GM21786 (cell line): ENCODE measurements around the gene PCDHGA3.
"Not testable (repeated sequence)": the region's sequence is repeated elsewhere in the genome, so short reads cannot be mapped to it uniquely, and the experiment has no call there.

Experiments
- ATAC-seq: cut with Tn5 transposase; IDR thresholded peaks from one replicate; pipeline ENCODE4 v1.9.1; 2021; ENCODE audit not compliant: unreplicated experiment

The PCDHGA3 gene

DNA sequence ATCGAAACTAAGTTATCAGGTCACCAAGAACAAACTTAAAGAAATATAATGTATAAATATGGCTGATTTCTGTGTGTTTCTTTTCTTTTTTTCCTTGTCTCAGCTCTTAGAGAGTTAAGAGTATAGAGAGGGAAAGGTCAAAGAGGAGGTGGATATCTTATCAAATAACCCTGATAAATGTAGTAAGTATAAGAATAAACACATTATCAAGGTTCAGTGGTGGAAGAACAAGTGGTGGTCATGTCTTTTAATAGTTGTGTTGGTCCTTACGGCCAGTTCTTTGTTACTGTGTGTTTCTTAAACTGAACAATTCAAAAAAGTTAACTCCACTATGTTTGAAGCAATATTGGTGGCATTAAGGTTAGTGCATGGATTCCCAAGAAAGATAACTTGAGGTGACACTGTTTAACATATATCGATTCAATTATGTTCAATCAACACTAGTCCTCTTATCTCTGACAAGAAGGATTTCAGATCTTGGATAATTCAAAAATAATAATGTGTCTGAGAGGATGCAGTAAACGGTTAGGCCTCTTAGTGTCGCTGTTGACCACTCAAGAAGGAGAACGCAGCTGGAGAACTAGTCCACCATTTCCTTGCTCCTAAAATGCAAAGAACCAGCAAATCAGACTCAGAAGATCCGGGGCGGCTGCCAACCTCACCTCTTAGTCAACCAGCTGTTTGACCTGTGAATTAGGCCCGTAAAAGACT is at the start of gene PCDHGA3:
Gene PCDHGA3, plus strand, starts transcription at position 588 of the 711 bp plus-strand sequence. CDS start 205 bp downstream, outside the sequence.
- ATAC-seq = no peak

DNA sequence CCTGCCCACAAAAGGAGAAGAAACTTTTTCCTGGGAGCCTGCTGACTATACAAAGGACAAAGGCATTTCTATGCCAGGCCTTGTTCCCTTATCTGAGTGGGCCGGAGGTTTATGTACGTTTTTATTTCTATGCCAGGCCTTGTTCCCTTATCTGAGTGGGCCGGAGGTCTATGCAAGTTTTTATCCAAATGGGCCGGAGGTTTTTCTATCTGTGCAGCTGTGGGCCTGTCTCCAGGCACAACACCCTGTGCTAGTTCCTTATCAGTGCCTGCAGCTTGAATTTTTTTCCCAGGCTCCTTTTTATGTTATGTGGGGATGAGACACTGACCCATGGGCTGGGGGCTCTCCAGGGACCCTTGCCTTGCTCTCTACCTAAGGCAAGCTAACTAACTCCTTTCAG is 45.3 kb upstream of the PCDHGA3 start:
- no peak for ATAC-seq

DNA sequence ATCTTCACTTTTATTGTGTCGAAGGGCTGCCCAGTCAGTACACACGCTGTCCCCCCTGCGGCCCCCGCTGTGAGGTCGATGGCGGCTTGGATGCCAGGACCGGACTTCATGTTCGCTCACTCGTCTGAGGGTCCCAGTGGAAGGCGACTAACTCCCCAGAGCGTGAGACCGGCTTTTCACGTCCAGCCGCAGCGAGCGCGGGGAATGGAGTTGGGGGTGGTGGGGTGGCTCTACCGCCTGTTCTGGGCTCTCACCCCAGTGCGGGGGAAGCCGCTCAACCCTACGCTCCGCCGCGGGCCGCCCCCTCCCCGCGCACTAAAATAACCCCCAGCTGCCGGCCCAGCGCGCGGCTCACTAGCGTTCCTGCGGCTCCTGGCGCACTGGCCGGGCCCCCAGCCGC is 39.9 kb upstream of the PCDHGA3 start, which contains the start of gene SLC25A2:
Gene SLC25A2, minus strand, starts transcription at position 294 of the 400 bp plus-strand sequence. Its CDS starts 184 bp downstream, at position 110.
- ATAC-seq = no peak

DNA sequence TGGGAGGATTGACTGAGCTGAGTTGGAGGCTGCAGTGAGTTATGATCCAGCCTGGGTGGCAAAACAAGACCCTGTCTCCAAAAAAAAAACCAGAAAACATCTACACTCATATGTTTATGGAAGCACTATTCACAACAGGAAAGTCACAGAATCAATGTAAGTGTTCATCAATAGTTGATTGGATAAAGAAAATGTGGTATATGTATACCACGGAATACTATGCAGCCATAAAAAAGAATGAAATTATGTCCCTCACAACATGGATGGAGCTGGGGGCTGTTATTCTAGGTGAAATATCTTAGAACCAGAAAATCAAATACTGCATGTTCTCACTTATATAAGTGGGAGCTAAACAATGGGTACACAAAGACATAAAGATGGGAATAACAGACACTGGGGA is 37.0 kb upstream of the PCDHGA3 start:
- ATAC-seq = no peak

DNA sequence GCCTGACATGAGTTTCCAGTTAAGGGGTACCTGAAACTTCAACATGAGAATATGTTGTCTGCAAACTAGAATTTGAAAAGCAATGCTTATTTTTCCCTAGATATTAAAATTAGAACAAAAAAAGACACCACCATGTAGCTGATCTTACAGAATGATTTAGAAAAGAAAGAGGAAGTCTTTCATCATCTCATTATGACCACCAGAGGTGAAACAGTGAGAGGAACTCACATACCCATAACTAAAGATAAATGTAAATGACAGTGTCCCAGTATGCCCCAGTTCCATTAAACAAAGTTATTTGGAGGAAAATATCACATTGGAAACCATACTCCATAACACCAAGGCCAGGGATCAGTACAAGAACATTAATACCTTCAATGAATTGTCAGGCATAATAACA is 29.9 kb upstream of the PCDHGA3 start:
- ATAC-seq = no peak

DNA sequence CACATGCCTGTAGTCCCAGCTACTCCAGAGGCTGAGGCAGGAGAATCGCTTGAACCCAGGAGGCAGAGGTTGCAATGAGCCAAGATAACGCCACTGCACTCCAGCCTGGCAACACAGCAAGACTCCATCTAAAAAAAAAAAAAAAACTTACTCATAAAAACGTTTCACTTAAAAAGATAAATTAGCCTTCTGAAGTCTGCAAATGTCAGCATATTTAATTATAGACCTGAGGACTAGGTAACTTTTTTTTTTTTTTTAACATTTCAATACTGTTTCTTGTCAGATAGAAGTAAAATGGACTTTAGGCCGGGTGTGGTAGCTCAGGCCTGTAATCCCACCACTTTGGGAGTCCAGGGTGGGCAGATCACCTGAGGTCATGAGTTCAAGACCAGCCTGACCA is 26.7 kb upstream of the PCDHGA3 start:
- ATAC-seq = not testable (repeated sequence)

DNA sequence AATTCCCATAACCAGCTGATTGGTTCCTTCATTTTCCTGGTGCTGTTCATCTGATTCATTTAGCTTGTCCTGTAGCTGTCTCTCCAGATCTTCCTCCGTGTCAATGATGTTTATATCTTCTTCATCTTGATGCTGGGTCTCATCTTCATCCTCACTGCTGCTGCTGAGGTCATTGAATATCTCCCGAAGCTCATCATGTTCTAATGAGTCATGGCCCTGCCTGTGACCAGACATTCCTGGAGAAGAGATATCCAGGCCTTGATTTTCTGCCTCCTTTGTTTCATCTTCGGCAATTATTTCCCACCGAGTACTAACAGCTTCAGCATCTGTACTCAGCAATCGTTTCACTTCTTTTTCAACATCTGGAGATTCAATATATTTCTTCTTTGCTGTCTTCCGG is 24.4 kb upstream of the PCDHGA3 start:
- no peak for ATAC-seq

DNA sequence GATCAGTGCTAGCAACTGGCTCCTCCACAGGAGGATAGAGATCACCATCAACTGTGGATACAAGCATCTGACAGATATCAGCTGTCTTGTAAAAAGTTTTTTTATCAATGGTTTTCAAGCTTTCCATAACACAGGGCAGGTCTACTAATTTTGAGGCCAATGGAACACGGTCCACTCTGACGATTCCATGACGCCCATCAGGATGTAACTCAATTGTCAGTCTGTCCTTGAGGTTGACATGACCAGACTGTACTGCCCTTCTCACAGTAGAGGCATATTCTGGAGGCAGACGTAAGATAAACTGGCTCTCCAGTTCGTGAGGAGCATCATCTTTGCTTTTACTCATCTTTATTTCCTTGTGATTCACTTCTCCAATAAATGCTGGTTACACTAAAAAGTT is 23.9 kb upstream of the PCDHGA3 start:
- no peak for ATAC-seq

DNA sequence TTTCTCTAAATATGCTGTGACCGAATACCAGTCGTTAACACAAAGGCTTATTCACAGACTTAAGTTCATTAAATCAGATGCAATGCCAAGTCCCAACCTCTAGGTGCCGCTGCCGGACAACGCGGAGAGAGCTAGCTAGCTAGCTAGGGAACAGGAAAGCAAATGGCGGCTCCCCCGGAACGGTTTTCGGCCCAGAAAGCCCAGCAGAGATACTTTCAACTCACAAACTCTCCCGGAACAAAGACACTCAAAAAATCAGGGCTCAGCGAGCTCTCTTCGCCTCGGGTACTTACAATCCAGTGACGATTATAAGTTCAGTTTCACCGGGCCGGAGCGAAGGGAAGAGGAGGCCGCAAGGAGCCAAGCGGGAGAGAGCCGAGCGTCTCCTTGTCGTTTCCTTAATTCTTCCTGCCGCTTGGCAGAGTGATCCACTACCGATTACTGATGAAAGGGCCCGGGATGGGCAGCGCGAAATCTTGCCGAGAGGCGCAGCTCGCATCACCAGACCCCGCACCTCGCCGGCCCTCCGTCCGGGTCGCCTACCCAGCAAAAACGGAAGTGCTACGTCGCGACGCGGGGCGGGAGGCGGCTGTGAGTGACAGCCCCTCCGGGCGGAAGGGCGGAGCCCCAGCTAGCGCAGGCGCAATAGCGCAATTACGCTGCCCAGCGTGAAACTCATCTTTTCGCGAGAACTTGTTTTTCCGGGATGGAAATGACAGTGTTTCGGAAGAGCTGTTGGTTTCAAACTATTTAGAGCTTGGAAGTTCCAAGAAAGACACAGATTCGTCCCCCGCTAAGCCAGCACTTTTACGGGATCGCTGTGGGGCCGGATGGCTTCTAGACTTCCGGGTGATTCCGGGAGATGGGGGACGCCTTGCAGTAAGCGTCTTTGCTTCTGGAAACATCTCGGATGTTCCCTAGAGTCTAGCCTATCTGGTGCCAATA is 23.1 kb upstream of the PCDHGA3 start, which contains the start of gene TAF7:
Gene TAF7, minus strand, starts transcription at position 560 of the 945 bp plus-strand sequence. CDS start 740 bp downstream, outside the sequence.
- ATAC-seq = peak; percentile 91

DNA sequence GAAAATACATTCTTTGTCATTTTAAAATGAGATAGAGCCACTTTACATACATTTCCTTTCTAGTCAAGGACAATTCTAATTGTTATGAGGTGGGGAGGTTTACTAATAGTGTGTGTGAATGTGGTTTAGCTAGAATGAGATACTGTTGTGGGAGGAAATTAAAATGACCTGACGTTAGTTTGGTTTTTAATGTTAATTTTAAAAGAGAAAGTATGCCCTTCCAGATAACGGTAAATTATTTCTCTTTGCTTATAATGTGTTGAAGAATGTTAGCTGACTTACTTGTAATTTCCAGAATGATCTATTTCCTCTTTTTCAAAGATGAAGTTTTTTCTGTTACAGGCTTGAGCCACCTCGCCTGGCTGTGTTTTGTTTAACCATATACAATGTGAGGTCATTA is 21.4 kb upstream of the PCDHGA3 start:
- ATAC-seq = no peak

DNA sequence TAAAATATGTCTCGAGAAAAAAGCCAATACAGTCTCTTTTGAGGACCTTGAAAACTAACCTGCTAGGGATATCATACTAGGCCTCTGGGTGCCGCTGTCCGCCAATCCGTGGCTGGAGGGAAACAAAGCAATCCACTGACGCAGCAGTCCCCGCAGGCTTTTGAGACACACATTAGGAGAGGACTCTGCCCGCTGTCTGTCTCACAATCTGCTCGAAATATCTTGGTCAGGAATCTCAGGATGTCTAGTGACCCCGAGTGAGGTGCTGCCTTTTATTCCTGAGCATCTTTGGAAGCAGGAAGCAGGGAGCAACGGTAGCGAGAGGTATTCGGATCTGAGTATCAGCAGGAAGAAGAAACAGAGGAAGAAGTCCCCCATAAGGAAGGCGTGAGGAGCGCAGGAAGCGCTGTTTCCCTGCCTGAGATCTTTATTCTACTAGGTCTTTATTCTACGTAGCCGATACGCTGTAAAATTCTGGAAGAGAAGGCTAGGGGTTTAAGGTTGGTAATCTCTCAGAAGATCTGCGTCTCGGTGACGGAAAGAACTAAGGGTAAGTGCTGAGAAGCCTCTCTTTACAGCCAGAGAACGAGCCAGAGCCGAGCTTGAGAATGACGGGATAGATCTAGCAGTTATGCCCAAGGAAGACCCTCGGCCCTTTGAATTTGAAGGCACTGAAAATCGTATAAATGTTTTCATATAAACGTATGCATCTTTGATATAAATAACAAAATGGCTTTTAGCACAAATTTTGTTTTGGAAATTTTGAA is 17.4 kb upstream of the PCDHGA3 start:
- ATAC-seq = peak; percentile 85

DNA sequence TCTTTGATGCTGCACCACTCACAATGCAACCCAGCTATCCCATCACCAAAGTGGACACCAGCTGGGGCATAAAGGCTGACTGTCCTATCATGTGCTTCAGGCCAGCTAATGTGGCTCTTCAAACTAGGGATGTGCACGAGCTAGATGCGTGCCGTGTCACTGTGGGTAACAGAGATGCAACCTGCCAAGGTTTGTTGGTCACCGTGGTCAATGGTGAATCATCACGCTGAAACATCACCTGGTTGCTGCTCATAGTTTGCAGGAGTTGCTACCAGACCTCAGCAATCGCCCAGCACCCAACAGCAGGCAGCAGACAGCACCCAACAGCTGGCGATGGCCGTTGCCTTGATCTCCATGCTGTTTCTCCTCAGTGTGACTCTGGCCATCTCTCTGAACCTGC is 15.4 kb upstream of the PCDHGA3 start:
- no peak for ATAC-seq

DNA sequence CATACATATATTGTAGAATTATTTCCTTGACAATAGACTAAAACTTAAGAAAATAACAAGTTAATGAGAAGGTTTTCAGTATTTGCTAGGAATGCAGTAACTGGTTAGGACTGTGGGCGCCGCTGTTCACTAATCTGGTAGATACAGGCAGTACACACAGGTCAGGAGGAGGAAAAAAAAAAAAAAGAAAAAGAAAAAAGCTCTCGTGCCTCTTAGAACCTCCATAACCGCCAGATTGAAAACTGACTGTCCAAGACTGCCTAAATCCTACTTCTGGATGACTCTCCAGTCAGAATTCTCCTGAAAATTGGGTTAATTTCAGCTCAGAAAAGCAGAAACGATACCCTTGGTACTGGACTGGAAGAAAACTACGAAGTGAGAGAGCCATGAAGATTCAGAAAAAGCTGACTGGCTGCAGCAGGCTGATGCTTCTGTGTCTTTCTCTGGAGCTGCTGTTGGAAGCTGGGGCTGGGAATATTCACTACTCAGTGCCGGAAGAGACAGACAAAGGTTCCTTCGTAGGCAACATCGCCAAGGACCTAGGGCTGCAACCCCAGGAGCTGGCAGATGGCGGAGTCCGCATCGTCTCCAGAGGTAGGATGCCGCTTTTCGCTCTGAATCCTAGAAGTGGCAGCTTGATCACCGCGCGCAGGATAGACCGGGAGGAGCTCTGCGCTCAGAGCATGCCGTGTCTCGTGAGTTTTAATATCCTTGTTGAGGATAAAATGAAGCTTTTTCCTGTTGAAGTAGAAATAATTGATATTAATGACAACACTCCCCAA is 13.1 kb upstream of the PCDHGA3 start, which contains the start of gene PCDHGA1:
Gene PCDHGA1, plus strand, starts transcription at position 216 of the 782 bp plus-strand sequence.
- peak; percentile 42 for ATAC-seq

DNA sequence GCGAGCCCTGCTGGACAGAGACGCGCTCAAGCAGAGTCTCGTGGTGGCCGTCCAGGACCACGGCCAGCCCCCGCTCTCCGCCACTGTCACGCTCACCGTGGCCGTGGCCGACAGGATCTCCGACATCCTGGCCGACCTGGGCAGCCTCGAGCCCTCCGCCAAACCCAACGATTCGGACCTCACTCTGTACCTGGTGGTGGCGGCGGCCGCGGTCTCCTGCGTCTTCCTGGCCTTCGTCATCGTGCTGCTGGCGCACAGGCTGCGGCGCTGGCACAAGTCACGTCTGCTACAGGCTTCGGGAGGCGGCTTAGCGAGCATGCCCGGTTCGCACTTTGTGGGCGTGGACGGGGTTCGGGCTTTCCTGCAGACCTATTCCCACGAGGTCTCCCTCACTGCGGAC is 11.1 kb upstream of the PCDHGA3 start:
- ATAC-seq = not testable (repeated sequence)

DNA sequence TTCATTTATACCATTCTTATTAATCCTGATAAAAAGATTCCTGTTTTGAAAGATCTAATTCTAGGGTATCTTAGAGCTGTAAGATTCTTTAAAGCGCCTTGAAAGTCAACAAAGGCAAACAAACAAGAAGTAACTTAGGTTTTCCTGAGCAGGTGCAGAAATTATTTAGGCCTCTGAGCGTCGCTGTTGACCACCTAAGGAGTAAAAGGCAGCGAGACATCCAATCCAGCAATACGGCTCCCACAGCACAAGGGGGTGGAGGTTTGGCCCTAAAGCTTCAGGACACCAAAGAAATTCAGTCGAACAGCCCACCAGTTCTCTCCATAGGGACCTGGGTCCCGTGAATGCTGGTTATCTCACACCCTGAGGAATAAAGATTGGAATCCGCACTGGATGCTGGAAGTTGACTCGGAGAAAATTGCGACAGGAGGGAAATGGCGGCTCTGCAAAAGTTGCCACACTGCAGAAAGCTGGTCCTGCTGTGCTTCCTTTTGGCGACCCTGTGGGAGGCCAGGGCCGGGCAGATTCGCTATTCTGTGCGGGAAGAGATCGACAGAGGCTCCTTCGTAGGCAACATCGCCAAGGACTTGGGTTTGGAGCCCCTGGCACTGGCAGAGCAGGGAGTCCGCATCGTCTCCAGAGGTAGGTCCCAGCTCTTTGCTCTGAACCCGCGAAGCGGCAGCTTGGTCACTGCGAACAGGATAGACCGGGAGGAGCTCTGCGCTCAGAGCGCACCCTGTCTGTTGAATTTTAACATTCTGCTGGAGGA is 4.9 kb upstream of the PCDHGA3 start, which contains the start of gene PCDHGA2:
Gene PCDHGA2, plus strand, starts transcription at position 223 of the 769 bp plus-strand sequence.
- ATAC-seq = no peak

DNA sequence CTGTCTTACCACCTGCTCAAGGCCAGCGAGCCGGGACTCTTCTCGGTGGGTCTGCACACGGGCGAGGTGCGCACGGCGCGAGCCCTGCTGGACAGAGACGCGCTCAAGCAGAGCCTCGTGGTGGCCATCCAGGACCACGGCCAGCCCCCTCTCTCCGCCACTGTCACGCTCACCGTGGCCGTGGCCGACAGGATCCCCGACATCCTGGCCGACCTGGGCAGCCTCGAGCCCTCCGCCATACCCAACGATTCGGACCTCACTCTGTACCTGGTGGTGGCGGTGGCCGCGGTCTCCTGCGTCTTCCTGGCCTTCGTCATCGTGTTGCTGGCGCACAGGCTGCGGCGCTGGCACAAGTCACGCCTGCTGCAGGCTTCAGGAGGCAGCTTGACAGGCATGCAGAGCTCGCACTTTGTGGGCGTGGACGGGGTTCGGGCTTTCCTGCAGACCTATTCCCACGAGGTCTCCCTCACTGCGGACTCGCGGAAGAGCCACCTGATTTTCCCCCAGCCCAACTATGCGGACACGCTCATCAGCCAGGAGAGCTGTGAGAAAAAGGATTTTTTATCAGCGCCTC is 2.8 kb upstream of the PCDHGA3 start:
- ATAC-seq = not testable (repeated sequence)

DNA sequence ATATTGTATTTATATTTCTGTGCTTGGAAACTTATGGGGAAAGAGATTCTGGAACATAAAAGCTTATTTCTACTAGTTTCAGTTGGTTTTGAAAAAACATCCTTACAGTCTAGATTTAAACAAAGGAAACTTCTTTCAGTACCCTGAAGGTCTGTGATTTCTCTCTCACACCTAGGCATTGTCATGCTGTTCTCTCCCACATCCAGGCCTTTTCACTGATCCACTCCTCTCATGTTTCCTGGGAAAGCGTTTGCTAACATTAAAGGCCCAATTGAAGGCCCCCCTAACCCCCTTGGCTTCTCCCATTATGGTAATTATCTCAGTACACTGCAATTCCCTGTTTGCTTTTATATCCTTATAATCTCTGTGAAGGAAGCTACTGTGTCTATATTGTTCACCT is 856 bp upstream of the PCDHGA3 start:
- no peak for ATAC-seq

DNA sequence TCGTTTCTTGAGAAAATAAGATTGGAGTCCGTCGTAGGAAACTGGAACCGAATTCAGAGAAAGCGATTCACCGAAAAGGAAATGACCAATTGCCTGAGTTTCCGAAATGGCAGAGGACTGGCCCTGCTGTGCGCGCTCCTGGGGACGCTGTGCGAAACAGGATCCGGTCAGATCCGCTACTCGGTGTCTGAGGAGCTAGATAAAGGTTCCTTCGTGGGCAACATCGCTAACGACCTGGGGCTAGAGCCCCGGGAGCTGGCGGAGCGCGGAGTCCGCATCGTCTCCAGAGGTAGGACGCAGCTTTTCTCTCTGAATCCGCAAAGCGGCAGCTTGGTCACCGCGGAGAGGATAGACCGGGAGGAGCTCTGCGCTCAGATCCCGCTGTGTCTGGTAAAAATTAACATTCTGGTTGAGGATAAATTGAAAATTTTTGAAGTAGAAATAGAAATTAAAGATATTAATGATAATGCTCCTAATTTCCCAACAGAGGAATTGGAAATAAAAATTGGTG is 379 bp downstream of the PCDHGA3 start:
- ATAC-seq = no peak

DNA sequence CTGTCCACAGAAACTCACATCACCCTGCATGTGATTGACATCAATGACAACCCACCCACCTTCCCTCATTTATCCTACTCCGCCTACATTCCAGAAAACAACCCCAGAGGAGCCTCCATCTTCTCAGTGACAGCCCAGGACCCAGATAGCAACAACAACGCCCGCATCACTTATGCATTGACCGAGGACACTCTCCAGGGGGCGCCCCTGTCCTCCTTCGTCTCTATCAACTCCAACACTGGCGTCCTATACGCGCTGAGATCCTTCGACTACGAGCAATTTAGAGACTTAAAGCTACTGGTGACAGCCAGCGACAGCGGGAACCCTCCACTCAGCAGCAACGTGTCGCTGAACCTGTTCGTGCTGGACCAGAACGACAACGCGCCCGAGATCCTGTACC is 1.7 kb downstream of the PCDHGA3 start:
- no peak for ATAC-seq
